Hepatocyte (in vitro differentiated cells): ENCODE measurements around the gene LONP1.

Experiments
- EZH2 ChIP-seq: fragments of 200-600 bp; sonication (generic); IDR thresholded peaks from 2 replicates; pipeline ENCODE4 v1.6.1; 2016; ENCODE audit warnings: antibody characterized with exemption, mild to moderate bottlenecking, borderline replicate concordance
- TF ChIP-seq, protein P1 (sequence below): fragments of 200-600 bp; sonication (generic); IDR thresholded peaks from 2 replicates; pipeline ENCODE4 v1.5.1; 2016; ENCODE audit warnings: antibody characterized with exemption, mild to moderate bottlenecking; ENCODE audit not compliant: poor library complexity

DNA sequence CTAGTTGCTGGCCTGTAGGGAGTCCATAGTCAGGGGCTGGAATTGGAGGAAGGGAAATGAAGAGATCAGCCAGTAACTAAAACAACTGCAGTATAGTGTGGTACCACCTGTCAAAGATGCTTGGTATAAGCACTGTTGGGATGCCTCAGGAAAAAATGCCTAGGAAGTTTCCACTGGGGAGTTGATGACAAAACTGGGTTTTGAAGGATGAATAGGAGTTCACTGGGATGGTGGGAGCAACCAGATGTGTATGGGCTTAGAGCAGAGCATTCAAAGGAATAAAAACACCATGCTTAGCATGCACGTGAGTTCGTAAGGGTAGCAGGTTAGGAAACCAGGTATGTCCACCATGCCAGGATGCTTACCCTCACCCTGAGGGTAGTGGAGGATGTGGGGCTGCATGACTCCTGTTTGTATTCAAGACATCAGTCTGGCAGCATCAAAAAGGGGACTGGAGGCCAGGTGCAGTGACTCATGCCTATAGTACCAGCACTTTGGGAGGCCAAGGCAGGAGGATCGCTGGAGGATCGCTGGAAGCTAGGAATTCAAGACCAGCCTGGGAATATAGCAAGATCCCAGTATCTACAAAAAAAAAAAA is 7.6 kb upstream of the LONP1 start:
- TF ChIP-seq, protein P1, sequence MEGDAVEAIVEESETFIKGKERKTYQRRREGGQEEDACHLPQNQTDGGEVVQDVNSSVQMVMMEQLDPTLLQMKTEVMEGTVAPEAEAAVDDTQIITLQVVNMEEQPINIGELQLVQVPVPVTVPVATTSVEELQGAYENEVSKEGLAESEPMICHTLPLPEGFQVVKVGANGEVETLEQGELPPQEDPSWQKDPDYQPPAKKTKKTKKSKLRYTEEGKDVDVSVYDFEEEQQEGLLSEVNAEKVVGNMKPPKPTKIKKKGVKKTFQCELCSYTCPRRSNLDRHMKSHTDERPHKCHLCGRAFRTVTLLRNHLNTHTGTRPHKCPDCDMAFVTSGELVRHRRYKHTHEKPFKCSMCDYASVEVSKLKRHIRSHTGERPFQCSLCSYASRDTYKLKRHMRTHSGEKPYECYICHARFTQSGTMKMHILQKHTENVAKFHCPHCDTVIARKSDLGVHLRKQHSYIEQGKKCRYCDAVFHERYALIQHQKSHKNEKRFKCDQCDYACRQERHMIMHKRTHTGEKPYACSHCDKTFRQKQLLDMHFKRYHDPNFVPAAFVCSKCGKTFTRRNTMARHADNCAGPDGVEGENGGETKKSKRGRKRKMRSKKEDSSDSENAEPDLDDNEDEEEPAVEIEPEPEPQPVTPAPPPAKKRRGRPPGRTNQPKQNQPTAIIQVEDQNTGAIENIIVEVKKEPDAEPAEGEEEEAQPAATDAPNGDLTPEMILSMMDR: no peak
- no peak for TF ChIP-seq EZH2
